Astrocyte (in vitro differentiated cells and primary cell): Measurements from ENCODE around the gene DEXI. TPM values are rescaled to one million over a fixed set of nuclear protein-coding genes. Genes with fewer than 3 reads are reported as not detected.

ENCODE experiments used
- DNase-seq: peaks from one replicate; pipeline ENCODE4 v3.0.0-alpha.2; 2010; ENCODE audit warnings: low read depth
- FAIRE-seq: peaks from 2 replicates; lab custom pipeline; 2011; peaks lifted over from hg19 to GRCh38; lab: Jason Lieb, UNC
- H2AFZ ChIP-seq: 2 replicates; pipeline ENCODE4 v1.6.0; 2012; ENCODE audit warnings: low read depth, low read length, inconsistent platforms
- H3K27ac ChIP-seq: 2 replicates; pipeline ENCODE4 v1.5.1; 2011; ENCODE audit warnings: low read depth, low read length, inconsistent platforms
- H3K27me3 ChIP-seq: 2 replicates; pipeline ENCODE4 v1.6.0; 2011; ENCODE audit warnings: low read length, inconsistent platforms; ENCODE audit not compliant: insufficient read depth
- H3K36me3 ChIP-seq: 2 replicates; pipeline ENCODE4 v1.5.1; 2011; ENCODE audit warnings: low read length, inconsistent platforms; ENCODE audit not compliant: insufficient read depth
- H3K4me1 ChIP-seq: 2 replicates; pipeline ENCODE4 v1.5.1; 2011; ENCODE audit warnings: low read length, inconsistent platforms; ENCODE audit not compliant: insufficient read depth
- H3K4me2 ChIP-seq: 2 replicates; pipeline ENCODE4 v1.6.0; 2012; ENCODE audit warnings: low read length, inconsistent platforms
- H3K4me3 ChIP-seq: 2 replicates; pipeline ENCODE4 v1.5.1; 2011; ENCODE audit warnings: low read depth, mild to moderate bottlenecking, low read length, inconsistent platforms; ENCODE audit not compliant: insufficient read depth
- H3K79me2 ChIP-seq: 2 replicates; pipeline ENCODE4 v1.6.0; 2012; ENCODE audit warnings: mild to moderate bottlenecking, low read length, inconsistent platforms; ENCODE audit not compliant: insufficient read depth
- H3K9ac ChIP-seq: 2 replicates; pipeline ENCODE4 v1.6.0; 2012; ENCODE audit warnings: mild to moderate bottlenecking, low read length, inconsistent platforms
- H3K9me3 ChIP-seq: 2 replicates; pipeline ENCODE4 v1.5.1; 2012; ENCODE audit warnings: low read depth, mild to moderate bottlenecking, low read length, inconsistent platforms; ENCODE audit not compliant: insufficient read depth
- H4K20me1 ChIP-seq: 2 replicates; pipeline ENCODE4 v1.6.0; 2012; ENCODE audit warnings: low read length, inconsistent platforms; ENCODE audit not compliant: insufficient read depth
- H3K27ac Mint-ChIP-seq: one replicate; pipeline ENCODE4 v1.8.0; 2021; ENCODE audit warnings: mild to moderate bottlenecking, mixed read lengths; ENCODE audit not compliant: unreplicated experiment
- H3K27me3 Mint-ChIP-seq: one replicate; pipeline ENCODE4 v1.8.0; 2021; ENCODE audit warnings: low read depth, mixed read lengths; ENCODE audit not compliant: unreplicated experiment
- H3K36me3 Mint-ChIP-seq: one replicate; pipeline ENCODE4 v1.8.0; 2021; ENCODE audit warnings: low read depth, mixed read lengths; ENCODE audit not compliant: unreplicated experiment
- H3K4me1 Mint-ChIP-seq: one replicate; pipeline ENCODE4 v1.8.0; 2021; ENCODE audit warnings: low read depth, mixed read lengths; ENCODE audit not compliant: unreplicated experiment
- H3K4me3 Mint-ChIP-seq: one replicate; pipeline ENCODE4 v1.8.0; 2021; ENCODE audit warnings: mild to moderate bottlenecking, moderate library complexity, mixed read lengths; ENCODE audit not compliant: unreplicated experiment
- H3K9me3 Mint-ChIP-seq: one replicate; pipeline ENCODE4 v1.8.0; 2021; ENCODE audit warnings: mild to moderate bottlenecking, mixed read lengths; ENCODE audit not compliant: unreplicated experiment
- CTCF ChIP-seq: IDR thresholded peaks from 2 replicates; pipeline ENCODE4 v1.5.1; 2011; ENCODE audit warnings: low read depth, mild to moderate bottlenecking, inconsistent platforms, low read length, moderate library complexity; ENCODE audit not compliant: insufficient read depth
- EZH2 ChIP-seq: IDR thresholded peaks from 2 replicates; pipeline ENCODE4 v1.6.1; 2012; ENCODE audit warnings: mild to moderate bottlenecking, low read length, inconsistent platforms; ENCODE audit not compliant: insufficient read depth
- total RNA-seq: library from RNA; stranded (reverse); gene quantifications from 2 replicates; pipeline ENCODE4 v1.2.1, GENCODE V29; 2021

The DEXI gene
- total RNA-seq, 1 donor from 2014 or later, result 39.8 TPM

- Histone ChIP-seq H3K27me3 (no peaks in the 10 kb centered on the region), H2AFZ (no peak overlapping the region), H3K4me2 (no peak overlapping the region), H3K27ac (no peak overlapping the region), H3K36me3 (no peaks in the 10 kb centered on the region), H3K4me1 (peaks cover 6% of the 10 kb centered on the region), H3K79me2 (no peaks in the 10 kb centered on the region), H3K4me3 (no peak overlapping the region), H4K20me1 (peaks cover 9% of the 10 kb centered on the region), H3K9ac (no peak overlapping the region), H3K9me3 (no peaks in the 10 kb centered on the region)
- Mint-ChIP-seq H3K4me3 (no peak overlapping the region), H3K36me3 (peaks cover 19% of the 10 kb centered on the region), H3K4me1 (peaks cover 7% of the 10 kb centered on the region), H3K27ac (no peak overlapping the region), H3K27me3 (no peaks in the 10 kb centered on the region), H3K9me3 (no peaks in the 10 kb centered on the region)
- TF ChIP-seq CTCF (no peak), EZH2 (no peak)
- FAIRE-seq, result no peak
- peak; percentile 44 for DNase-seq
These were observed 27.8 kb upstream of the DEXI start for GRCh38 chr16:10970065-10970464.

- Histone ChIP-seq H4K20me1 (peaks cover 9% of the 10 kb centered on the region), H3K36me3 (no peaks in the 10 kb centered on the region), H2AFZ (no peak overlapping the region), H3K27ac (no peak overlapping the region), H3K9ac (no peak overlapping the region), H3K4me3 (no peak overlapping the region), H3K9me3 (no peaks in the 10 kb centered on the region), H3K79me2 (no peaks in the 10 kb centered on the region), H3K4me1 (peaks cover 6% of the 10 kb centered on the region), H3K4me2 (no peak overlapping the region), H3K27me3 (no peaks in the 10 kb centered on the region)
- no peak overlapping the region for H3K4me3 Mint-ChIP-seq
- peaks cover 19% of the 10 kb centered on the region for H3K36me3 Mint-ChIP-seq
- no peak for TF ChIP-seq EZH2
- no peak for TF ChIP-seq CTCF
- no peaks in the 10 kb centered on the region for H3K9me3 Mint-ChIP-seq
- FAIRE-seq (no peak), DNase-seq (no peak)
- H3K27ac Mint-ChIP-seq, result no peak overlapping the region
- H3K4me1 Mint-ChIP-seq, result peaks cover 12% of the 10 kb centered on the region
- H3K27me3 Mint-ChIP-seq, result no peaks in the 10 kb centered on the region
These were observed 27.3 kb upstream of the DEXI start for GRCh38 chr16:10969615-10970014.

- Histone ChIP-seq H3K9ac (no peak overlapping the region), H4K20me1 (peaks cover 12% of the 10 kb centered on the region)
- FAIRE-seq, result no peak
These were observed 26.2 kb upstream of the DEXI start for GRCh38 chr16:10968498-10968897.

More at GRCh38 chr16:10968498-10968897, 26.2 kb upstream of the DEXI start:
- H3K27me3 ChIP-seq, result no peaks in the 10 kb centered on the region
- peaks cover 11% of the 10 kb centered on the region for H3K4me1 ChIP-seq
- H3K36me3 Mint-ChIP-seq, result peaks cover 21% of the 10 kb centered on the region
- TF ChIP-seq CTCF, result no peak
- TF ChIP-seq EZH2, result no peak
- H3K9me3 Mint-ChIP-seq, result no peaks in the 10 kb centered on the region
- no peaks in the 10 kb centered on the region for H3K79me2 ChIP-seq
- H3K27ac Mint-ChIP-seq, result no peak overlapping the region
- peaks cover 19% of the 10 kb centered on the region for H3K4me1 Mint-ChIP-seq
- no peaks in the 10 kb centered on the region for H3K9me3 ChIP-seq
- H2AFZ ChIP-seq, result no peak overlapping the region
- H3K27ac ChIP-seq, result no peak overlapping the region
- peaks cover 2% of the 10 kb centered on the region for H3K36me3 ChIP-seq
- H3K4me3 Mint-ChIP-seq, result no peak overlapping the region
- H3K4me3 ChIP-seq, result no peak overlapping the region
- no peak for DNase-seq
- H3K4me2 ChIP-seq, result no peak overlapping the region
- H3K27me3 Mint-ChIP-seq, result no peaks in the 10 kb centered on the region
